ENCODE measurements around the gene JPT2.

DNA sequence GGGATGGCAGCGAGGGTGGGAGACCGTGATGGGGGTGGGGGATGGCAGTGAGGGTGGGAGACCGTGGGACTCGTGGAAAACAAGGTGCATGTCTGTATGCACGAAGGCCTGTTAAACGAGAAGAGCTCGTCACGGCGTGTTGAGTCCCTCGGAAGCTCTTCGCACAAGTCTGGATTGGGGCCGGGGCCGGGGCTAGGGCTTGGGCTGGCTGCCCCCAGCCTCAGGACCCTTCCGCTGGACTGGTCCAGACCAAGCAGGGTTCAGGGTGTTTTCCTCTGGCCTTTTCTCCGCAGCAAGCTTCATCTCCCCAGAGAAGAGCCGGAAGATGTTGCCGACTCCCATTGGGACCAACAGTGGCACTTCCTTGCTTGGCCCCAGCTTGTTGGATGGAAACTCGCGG lies 7.7 kb upstream of the JPT2 start:
- TF ChIP-seq CTCF (IDR thresholded peaks at IDR 0.05) (no peak), POLR2A (IDR thresholded peaks at IDR 0.05) (no peak)

Data from heart left ventricle (tissue), 13 donors.